GM13977 (cell line): ENCODE results near the gene CMSS1.
A peak's percentile ranks its signal among the peaks of the same experiment; 100 is the strongest.

Source experiments
- DNase-seq: peaks from one replicate; pipeline ENCODE4 v3.0.0; 2012; ENCODE audit warnings: low spot score
- in situ Hi-C: fragments of 300-500 bp; cut with MboI; formaldehyde crosslinking; loops from one replicate; pipeline ENCODE4 v1.12.0; 2022; ENCODE audit warnings: low sequenced_read_pairs, low pct_unique_long_range_greater_than_20kb, mixed read lengths, inconsistent platforms; ENCODE audit not compliant: unreplicated experiment
- TF ChIP-seq, protein P1 (sequence below): IDR thresholded peaks from 2 replicates; pipeline ENCODE4 v1.5.1; 2012; ENCODE audit warnings: mild to moderate bottlenecking, control low read depth; ENCODE audit not compliant: insufficient read depth; ENCODE audit errors: extremely low read depth, missing control alignments

Gene CMSS1

DNA sequence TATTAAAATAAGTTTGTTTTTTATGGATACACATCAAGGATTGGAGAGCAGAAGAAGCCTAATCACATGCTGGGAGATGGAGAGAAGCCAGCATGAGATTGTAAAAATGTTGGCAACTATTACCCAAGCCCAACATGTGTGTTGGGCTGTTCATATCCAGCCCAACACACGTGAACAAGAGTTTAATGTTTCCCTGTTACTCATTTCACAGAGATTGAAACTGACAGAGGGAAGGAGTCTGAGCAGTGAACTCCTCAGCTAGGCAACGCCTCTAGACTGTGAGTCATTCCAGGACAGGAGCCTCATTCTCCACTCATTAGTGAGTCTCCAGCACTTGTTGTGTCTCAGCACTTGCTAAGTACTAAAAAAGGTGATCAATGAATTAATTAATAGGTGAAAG lies 43.2 kb upstream of the CMSS1 start:
- peak; percentile 16 for DNase-seq
- in situ Hi-C loops: loop anchor here (25.0 kb wide), 2 partner anchors 762 to 962 kb away; no protein-coding TSS in a partner anchor
- TF ChIP-seq, protein P1, sequence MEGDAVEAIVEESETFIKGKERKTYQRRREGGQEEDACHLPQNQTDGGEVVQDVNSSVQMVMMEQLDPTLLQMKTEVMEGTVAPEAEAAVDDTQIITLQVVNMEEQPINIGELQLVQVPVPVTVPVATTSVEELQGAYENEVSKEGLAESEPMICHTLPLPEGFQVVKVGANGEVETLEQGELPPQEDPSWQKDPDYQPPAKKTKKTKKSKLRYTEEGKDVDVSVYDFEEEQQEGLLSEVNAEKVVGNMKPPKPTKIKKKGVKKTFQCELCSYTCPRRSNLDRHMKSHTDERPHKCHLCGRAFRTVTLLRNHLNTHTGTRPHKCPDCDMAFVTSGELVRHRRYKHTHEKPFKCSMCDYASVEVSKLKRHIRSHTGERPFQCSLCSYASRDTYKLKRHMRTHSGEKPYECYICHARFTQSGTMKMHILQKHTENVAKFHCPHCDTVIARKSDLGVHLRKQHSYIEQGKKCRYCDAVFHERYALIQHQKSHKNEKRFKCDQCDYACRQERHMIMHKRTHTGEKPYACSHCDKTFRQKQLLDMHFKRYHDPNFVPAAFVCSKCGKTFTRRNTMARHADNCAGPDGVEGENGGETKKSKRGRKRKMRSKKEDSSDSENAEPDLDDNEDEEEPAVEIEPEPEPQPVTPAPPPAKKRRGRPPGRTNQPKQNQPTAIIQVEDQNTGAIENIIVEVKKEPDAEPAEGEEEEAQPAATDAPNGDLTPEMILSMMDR: no peak

DNA sequence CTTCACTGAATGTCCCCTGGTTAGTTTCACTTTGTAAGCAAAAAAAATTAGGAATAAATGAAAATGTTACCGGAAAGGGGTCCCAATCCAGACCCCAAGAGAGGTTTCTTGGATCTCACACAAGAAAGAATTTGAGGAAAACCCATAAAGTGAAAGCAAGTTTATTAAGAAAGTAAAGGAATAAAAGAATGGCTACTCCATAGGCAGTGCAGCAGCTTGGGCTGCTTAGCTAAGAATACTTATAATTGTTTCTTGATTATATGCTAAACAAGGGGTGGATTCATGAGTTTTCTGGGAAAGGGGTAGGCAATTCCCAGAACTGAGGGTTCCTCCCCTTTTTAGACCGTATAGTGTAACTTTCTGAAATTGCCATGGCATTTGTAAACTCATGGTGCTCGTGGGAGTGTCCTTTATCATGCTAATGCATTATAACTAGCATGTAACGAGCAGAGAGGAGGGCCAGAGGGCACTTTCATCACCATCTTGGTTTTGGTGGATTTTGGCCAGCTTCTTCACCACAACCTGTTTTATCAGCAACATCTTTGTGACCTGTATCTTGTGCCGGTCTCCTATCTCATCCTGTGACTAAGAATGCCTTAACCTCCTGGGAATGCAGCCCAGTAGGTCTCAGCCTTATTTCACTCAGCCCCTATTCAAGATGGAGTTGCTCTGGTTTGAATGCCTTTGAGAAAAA lies 41.0 kb upstream of the CMSS1 start:
- DNase-seq: no peak
- TF ChIP-seq, protein P1: no peak
- in situ Hi-C loops: no loop called here

DNA sequence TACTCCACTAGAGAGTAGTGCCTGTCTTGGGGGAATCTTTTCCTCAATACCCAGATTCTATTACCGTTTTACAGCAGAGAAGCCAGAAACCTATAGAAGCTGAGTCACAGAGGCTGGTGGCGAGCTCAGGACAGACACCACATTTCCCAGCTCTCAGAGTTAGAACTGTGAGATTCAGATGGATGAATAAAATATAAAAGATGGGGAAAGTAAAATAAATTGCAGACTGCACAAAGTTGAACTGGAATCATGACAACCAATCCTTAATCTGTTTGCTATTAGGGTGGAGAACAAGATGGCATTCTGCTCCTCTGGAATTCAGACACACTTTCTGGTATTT lies 40.5 kb upstream of the CMSS1 start:
- TF ChIP-seq, protein P1: no peak
- in situ Hi-C loops: no loop called here
- DNase-seq: no peak

DNA sequence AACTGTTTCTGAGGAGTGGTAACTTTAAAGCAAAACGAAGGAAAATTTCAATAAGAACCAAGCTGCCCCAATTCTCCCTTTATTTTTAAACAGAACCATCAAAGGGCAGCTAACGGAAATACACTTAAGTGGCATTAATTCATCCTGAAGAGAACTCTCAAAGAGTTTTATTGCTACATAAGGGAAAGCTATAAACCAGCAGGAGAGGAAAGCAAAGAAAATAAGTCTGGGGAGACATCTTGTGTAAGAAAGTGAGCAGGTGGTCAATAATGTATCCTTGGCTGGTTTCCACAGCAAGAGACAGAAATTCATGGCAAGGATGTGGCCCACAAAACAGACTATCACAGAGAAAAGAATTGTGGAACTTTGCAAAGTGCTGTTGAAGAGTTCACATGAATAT lies 40.0 kb upstream of the CMSS1 start:
- no peak for DNase-seq
- TF ChIP-seq, protein P1: no peak
- in situ Hi-C loops: no loop called here

DNA sequence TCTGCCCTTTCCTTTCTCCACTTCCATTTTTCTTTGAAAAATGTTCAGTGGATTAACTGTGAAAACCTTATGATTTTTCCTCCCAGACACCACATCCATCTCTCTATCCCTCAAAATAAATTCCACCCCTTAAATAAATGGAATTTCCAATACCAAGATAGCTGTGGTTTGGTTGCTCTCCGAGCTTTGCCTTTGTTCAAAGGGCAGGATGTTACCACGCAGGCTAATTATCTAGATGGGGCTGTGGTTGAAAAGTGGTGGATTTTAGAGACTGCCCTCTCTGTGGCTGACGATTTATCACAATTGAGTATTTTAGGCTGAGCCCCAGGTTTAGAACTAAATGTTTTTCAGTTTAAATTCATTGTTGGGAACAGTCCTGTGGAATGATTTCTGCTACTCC lies 36.9 kb upstream of the CMSS1 start:
- in situ Hi-C loops: no loop called here
- no peak for DNase-seq
- TF ChIP-seq, protein P1: no peak

DNA sequence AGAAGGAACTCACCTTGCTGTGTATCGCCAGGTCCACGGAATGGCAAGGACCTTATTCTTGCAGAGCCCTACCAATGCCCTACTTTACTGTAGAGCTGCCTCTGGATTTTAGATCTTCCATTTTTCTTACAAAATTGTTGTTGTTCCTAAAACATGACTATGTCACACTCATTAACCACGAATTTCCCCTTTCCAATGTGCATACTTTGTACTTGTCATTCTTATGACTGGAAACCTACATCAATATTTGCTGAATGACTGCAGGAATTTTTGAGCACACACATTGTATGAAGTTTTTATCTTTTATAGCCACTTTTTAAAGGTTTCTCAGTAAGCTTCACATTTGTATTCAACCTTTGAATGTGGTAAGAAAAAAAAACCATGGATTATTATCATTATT lies 35.9 kb upstream of the CMSS1 start:
- in situ Hi-C loops: no loop called here
- TF ChIP-seq, protein P1: no peak
- no peak for DNase-seq

DNA sequence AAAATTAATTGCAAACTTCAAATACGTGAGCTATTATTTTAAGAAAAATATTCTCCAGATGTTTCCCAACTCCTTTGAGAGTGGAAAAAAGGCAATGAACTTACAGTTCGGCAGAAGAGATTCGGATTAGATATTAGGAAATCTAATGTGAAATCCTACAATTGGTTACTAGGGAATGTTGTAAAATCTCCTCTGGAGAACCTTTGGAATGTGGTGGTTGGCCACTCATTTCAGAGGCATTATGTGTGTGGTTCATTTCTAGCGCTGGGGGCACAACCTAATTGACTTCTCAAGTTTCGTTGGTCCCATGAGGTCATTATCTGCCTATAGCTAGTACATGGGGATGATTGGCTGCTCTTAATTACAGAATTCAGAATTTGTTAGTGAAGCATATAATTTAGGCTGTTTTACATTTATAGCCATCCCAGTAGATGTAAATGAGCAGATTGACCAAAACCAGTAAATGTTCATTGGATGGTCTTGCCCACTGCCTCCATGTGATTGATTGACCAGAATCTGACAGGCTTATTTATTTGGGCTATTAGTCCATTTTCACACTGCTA lies 34.6 kb upstream of the CMSS1 start:
- DNase-seq: no peak
- TF ChIP-seq, protein P1: no peak
- in situ Hi-C loops: no loop called here
